ENCODE data around the gene HACE1. TPM values are rescaled to one million over a fixed set of nuclear protein-coding genes. Genes with fewer than 3 reads are reported as not detected.
"Not testable (repeated sequence)": the region's sequence is repeated elsewhere in the genome, so short reads cannot be mapped to it uniquely, and the experiment has no call there.

The HACE1 gene
- total RNA-seq, 1 experiment from 2014 or later = 14.6 TPM

- DNase-seq (ENCODE audit: low read depth) = no peak
These were observed 30.3 kb downstream of the HACE1 start for GRCh38 chr6:104829183-104829958.

GRCh38 chr6:104828478-104828877, 31.2 kb downstream of the HACE1 start:
- DNase-seq (ENCODE audit: low read depth) = no peak

GRCh38 chr6:104820820-104821219, 38.9 kb downstream of the HACE1 start:
- DNase-seq (ENCODE audit: low read depth) = not testable (repeated sequence)

- no peak for DNase-seq (ENCODE audit: low read depth)
These were observed 43.6 kb downstream of the HACE1 start for GRCh38 chr6:104816125-104816524.

GRCh38 chr6:104814743-104815142, 45.0 kb downstream of the HACE1 start:
- DNase-seq (ENCODE audit: low read depth) = no peak

- DNase-seq (ENCODE audit: low read depth) = no peak
These were observed 46.2 kb downstream of the HACE1 start for GRCh38 chr6:104813552-104813951.

- no peak for DNase-seq (ENCODE audit: low read depth)
These were observed 50.6 kb downstream of the HACE1 start for GRCh38 chr6:104809116-104809515.

- DNase-seq (ENCODE audit: low read depth) = not testable (repeated sequence)
These were observed 54.4 kb downstream of the HACE1 start for GRCh38 chr6:104805335-104805734.

GRCh38 chr6:104799134-104799657, 60.5 kb downstream of the HACE1 start:
- no peak for DNase-seq (ENCODE audit: low read depth)

- no peak for DNase-seq (ENCODE audit: low read depth)
These were observed 63.5 kb downstream of the HACE1 start for GRCh38 chr6:104796031-104796785.

- no peak for DNase-seq (ENCODE audit: low read depth)
These were observed 64.4 kb downstream of the HACE1 start for GRCh38 chr6:104795363-104795762.

- DNase-seq (ENCODE audit: low read depth) = peak; percentile 27
These were observed 69.9 kb downstream of the HACE1 start for GRCh38 chr6:104789770-104790190.

- DNase-seq (ENCODE audit: low read depth) = no peak
These were observed 71.3 kb downstream of the HACE1 start for GRCh38 chr6:104788400-104788799.

- DNase-seq (ENCODE audit: low read depth) = no peak
These were observed 72.4 kb downstream of the HACE1 start for GRCh38 chr6:104787305-104787704.

GRCh38 chr6:104784884-104785283, 74.8 kb downstream of the HACE1 start:
- peak; percentile 11 for DNase-seq (ENCODE audit: low read depth)

- DNase-seq (ENCODE audit: low read depth) = no peak
These were observed 88.4 kb downstream of the HACE1 start for GRCh38 chr6:104771258-104771832.

- no peak for DNase-seq (ENCODE audit: low read depth)
These were observed 90.8 kb downstream of the HACE1 start for GRCh38 chr6:104768906-104769305.

GRCh38 chr6:104766595-104766994, 93.1 kb downstream of the HACE1 start:
- no peak for DNase-seq (ENCODE audit: low read depth)

GRCh38 chr6:104754788-104755409, 104.8 kb downstream of the HACE1 start:
- DNase-seq (ENCODE audit: low read depth) = no peak

GRCh38 chr6:104753251-104753650, 106.5 kb downstream of the HACE1 start:
- no peak for DNase-seq (ENCODE audit: low read depth)

GRCh38 chr6:104750449-104750848, 109.3 kb downstream of the HACE1 start:
- no peak for DNase-seq (ENCODE audit: low read depth)

- DNase-seq (ENCODE audit: low read depth) = not testable (repeated sequence)
These were observed 120.6 kb downstream of the HACE1 start for GRCh38 chr6:104739124-104739523.

Data from Daoy (cell line).